PFSK-1 (cell line): ENCODE data around the gene ADAMTS16.

Source experiments
- FOXP2 ChIP-seq: optimal IDR thresholded peaks from 2 replicates; pipeline ENCODE3; 2011; ENCODE audit warnings: borderline replicate concordance, control low read depth, inconsistent platforms; ENCODE audit not compliant: insufficient read depth; ENCODE audit errors: extremely low read length, extremely low read depth
- POLR2AphosphoS5 ChIP-seq: IDR thresholded peaks from 2 replicates; pipeline ENCODE4 v1.6.1; 2012; ENCODE audit warnings: low read depth, mild to moderate bottlenecking, control low read depth, low read length, moderate library complexity
- SIN3A ChIP-seq: IDR thresholded peaks from 2 replicates; pipeline ENCODE4 v1.6.1; 2012; ENCODE audit warnings: mild to moderate bottlenecking, low read length, moderate library complexity, borderline replicate concordance; ENCODE audit not compliant: insufficient read depth
- TAF1 ChIP-seq: IDR thresholded peaks from 2 replicates; pipeline ENCODE4 v1.6.1; 2012; ENCODE audit warnings: low read length, control low read depth, borderline replicate concordance; ENCODE audit not compliant: insufficient read depth
- TF ChIP-seq, protein P1 (sequence below), 2 experiments: IDR thresholded peaks; 2 replicates each; pipeline versions ENCODE4 v1.6.1 to v1.8.0; 2011 to 2012; ENCODE audit warnings: low read depth in 2 of 2, low read length in 2 of 2, control low read depth in 1 of 2, inconsistent platforms in 1 of 2, mild to moderate bottlenecking in 1 of 2, moderate library complexity in 1 of 2; ENCODE audit not compliant: insufficient read depth in 1 of 2

DNA sequence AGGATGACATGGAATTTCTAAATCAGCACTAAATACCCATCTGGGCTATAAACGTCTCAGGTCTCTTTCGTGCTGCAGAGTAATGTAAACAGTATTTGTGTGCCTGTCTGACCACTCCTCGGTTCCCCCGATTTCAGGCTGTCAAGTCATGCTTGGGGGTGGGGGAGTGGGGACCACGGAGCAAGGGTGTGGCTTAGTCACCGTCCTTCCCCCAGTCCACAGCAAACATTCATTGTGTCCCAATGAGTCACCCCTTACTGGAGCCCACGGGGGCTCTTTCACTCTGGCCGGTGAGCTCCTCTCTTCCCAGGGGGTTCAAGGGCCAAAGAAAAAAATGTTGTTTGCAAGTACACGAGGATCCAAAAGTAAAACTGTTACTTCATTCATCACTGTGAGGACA is 210.0 kb downstream of the ADAMTS16 start:
- no peak for TF ChIP-seq TAF1
- TF ChIP-seq POLR2AphosphoS5, result no peak
- TF ChIP-seq, protein P1, sequence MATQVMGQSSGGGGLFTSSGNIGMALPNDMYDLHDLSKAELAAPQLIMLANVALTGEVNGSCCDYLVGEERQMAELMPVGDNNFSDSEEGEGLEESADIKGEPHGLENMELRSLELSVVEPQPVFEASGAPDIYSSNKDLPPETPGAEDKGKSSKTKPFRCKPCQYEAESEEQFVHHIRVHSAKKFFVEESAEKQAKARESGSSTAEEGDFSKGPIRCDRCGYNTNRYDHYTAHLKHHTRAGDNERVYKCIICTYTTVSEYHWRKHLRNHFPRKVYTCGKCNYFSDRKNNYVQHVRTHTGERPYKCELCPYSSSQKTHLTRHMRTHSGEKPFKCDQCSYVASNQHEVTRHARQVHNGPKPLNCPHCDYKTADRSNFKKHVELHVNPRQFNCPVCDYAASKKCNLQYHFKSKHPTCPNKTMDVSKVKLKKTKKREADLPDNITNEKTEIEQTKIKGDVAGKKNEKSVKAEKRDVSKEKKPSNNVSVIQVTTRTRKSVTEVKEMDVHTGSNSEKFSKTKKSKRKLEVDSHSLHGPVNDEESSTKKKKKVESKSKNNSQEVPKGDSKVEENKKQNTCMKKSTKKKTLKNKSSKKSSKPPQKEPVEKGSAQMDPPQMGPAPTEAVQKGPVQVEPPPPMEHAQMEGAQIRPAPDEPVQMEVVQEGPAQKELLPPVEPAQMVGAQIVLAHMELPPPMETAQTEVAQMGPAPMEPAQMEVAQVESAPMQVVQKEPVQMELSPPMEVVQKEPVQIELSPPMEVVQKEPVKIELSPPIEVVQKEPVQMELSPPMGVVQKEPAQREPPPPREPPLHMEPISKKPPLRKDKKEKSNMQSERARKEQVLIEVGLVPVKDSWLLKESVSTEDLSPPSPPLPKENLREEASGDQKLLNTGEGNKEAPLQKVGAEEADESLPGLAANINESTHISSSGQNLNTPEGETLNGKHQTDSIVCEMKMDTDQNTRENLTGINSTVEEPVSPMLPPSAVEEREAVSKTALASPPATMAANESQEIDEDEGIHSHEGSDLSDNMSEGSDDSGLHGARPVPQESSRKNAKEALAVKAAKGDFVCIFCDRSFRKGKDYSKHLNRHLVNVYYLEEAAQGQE (IDR thresholded peaks at IDR 0.05; ENCODE audit: insufficient read depth in 1 of 2, low read depth in 2 of 2, low read length in 2 of 2), result no peak
- no peak for TF ChIP-seq SIN3A
- no peak for TF ChIP-seq FOXP2
